Neuronal stem cell (in vitro differentiated cells): ENCODE results near the gene NSF.

Experiments used
- DNase-seq: peaks from one replicate; pipeline ENCODE4 v3.0.0-alpha.2; 2013; ENCODE audit warnings: low spot score
- H2AFZ ChIP-seq: one replicate; pipeline ENCODE4 v1.6.1; 2013; ENCODE audit warnings: mild to moderate bottlenecking, low read length, inconsistent platforms
- H2AK5ac ChIP-seq: 2 replicates; pipeline ENCODE4 v1.6.1; 2013; ENCODE audit warnings: low read depth, mild to moderate bottlenecking, inconsistent platforms, low read length, moderate library complexity, mixed read lengths
- H2BK120ac ChIP-seq: 2 replicates; pipeline ENCODE4 v1.6.1; 2013; ENCODE audit warnings: low read depth, mild to moderate bottlenecking, inconsistent platforms, low read length, moderate library complexity, mixed read lengths
- H2BK12ac ChIP-seq: one replicate; pipeline ENCODE4 v1.6.1; 2013; ENCODE audit warnings: low read length, inconsistent platforms
- H2BK15ac ChIP-seq: 2 replicates; pipeline ENCODE4 v1.6.1; 2013; ENCODE audit warnings: mild to moderate bottlenecking, low read length, inconsistent platforms, mixed read lengths
- H2BK5ac ChIP-seq: one replicate; pipeline ENCODE4 v1.6.1; 2013; ENCODE audit warnings: inconsistent platforms, mild to moderate bottlenecking, low read length, moderate library complexity
- H3K14ac ChIP-seq: one replicate; pipeline ENCODE4 v1.6.1; 2013; ENCODE audit warnings: low read length, inconsistent platforms
- H3K18ac ChIP-seq: 2 replicates; pipeline ENCODE4 v1.6.1; 2013; ENCODE audit warnings: low read length, inconsistent platforms
- H3K23ac ChIP-seq: 2 replicates; pipeline ENCODE4 v1.6.1; 2013; ENCODE audit warnings: low read depth, mild to moderate bottlenecking, mixed read lengths, low read length, inconsistent platforms; ENCODE audit not compliant: poor library complexity
- H3K27ac ChIP-seq: replicated peaks from 3 replicates; pipeline ENCODE4 v1.5.1; 2013; ENCODE audit warnings: low read length, inconsistent platforms
- H3K27me3 ChIP-seq, 3 experiments: 2 replicates each; pipeline ENCODE4 v1.6.1; 2013; ENCODE audit warnings: low read length in 3 of 3, mild to moderate bottlenecking in 2 of 3, inconsistent platforms in 1 of 3, low read depth in 1 of 3, mixed read lengths in 1 of 3, moderate library complexity in 1 of 3; ENCODE audit not compliant: control insufficient read depth in 3 of 3, insufficient read depth in 3 of 3
- H3K36me3 ChIP-seq, 2 donors: replicated peaks in 1 of 2; 2 replicates each; pipeline ENCODE4 v1.6.1; 2013; ENCODE audit warnings: low read length in 2 of 2; ENCODE audit not compliant: control insufficient read depth in 2 of 2, insufficient read depth in 2 of 2
- H3K4ac ChIP-seq: 2 replicates; pipeline ENCODE4 v1.6.1; 2013; ENCODE audit warnings: inconsistent platforms, mild to moderate bottlenecking, low read length, moderate library complexity
- H3K4me1 ChIP-seq, 2 donors: 1 replicate in 1 of 2; 2 replicates in 1 of 2; pipeline ENCODE4 v1.6.1; 2013; ENCODE audit warnings: low read length in 2 of 2, low read depth in 1 of 2; ENCODE audit not compliant: control insufficient read depth in 2 of 2, insufficient read depth in 1 of 2
- H3K4me2 ChIP-seq: one replicate; pipeline ENCODE4 v1.6.1; 2013; ENCODE audit warnings: mild to moderate bottlenecking, low read length, inconsistent platforms; ENCODE audit not compliant: insufficient read depth, poor library complexity, severe bottlenecking
- H3K4me3 ChIP-seq, 2 donors: 2 replicates each; pipeline ENCODE4 v1.5.1; 2013; ENCODE audit warnings: low read length in 2 of 2, mild to moderate bottlenecking in 2 of 2, inconsistent platforms in 1 of 2, moderate library complexity in 1 of 2
- H3K79me1 ChIP-seq: one replicate; pipeline ENCODE4 v1.6.1; 2013; ENCODE audit warnings: low read depth, mild to moderate bottlenecking, inconsistent platforms, low read length, moderate library complexity
- H3K9ac ChIP-seq: one replicate; pipeline ENCODE4 v1.6.1; 2013; ENCODE audit warnings: mild to moderate bottlenecking, low read depth, low read length, inconsistent platforms; ENCODE audit not compliant: poor library complexity
- H3K9me3 ChIP-seq, 2 donors: replicated peaks in 1 of 2; 2 replicates each; pipeline versions ENCODE3 to v1.6.1; 2013; ENCODE audit warnings: low read length in 2 of 2, mild to moderate bottlenecking in 2 of 2, inconsistent platforms in 1 of 2, low read depth in 1 of 2, mixed read lengths in 1 of 2, moderate library complexity in 1 of 2; ENCODE audit not compliant: control insufficient read depth in 2 of 2, insufficient read depth in 1 of 2
- H4K8ac ChIP-seq: one replicate; pipeline ENCODE4 v1.6.1; 2013; ENCODE audit warnings: low read depth, mild to moderate bottlenecking, inconsistent platforms, low read length, moderate library complexity
- H4K91ac ChIP-seq: one replicate; pipeline ENCODE4 v1.6.1; 2013; ENCODE audit warnings: low read length, low read depth, mild to moderate bottlenecking, inconsistent platforms; ENCODE audit not compliant: poor library complexity
- WGBS, 2 donors: extraction: QIAGEN DNeasy Blood & Tissue Kit; methylation state at CpG; one replicate each; pipeline ENCODE4 v1.1.7; 2013; ENCODE audit warnings: missing lambda C conversion rate in 2 of 2, mixed read lengths in 1 of 2; ENCODE audit not compliant: insufficient read length in 2 of 2, insufficient replicate concordance in 1 of 2; ENCODE audit errors: extremely low coverage in 2 of 2; 5-methylcytosine and 5-hydroxymethylcytosine counted together

The NSF gene

DNA sequence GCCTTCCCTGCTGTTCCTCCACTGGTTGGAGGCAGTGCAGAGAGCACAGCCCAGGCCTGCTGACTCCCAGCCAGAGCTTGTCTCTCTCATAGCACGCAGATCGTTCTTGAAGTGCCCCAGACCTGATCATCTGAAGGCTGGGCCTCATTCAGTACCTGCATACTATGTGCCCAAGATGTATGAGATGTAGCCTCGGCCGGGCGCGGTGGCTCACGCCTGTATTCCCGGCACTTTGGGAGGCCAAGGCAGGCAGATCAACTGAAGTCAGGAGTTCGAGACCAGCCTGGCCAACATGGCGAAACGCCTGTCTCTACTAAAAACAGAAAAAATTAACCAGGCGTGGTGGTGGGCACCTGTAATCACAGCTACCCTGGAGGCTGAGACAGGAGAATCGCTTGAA, 197.0 kb downstream of the NSF start:
- H4K8ac ChIP-seq, result no peak overlapping the region
- H2AFZ ChIP-seq, result no peak overlapping the region
- peak overlapping the region; percentile 40 for H2AK5ac ChIP-seq
- no peak overlapping the region for H2BK15ac ChIP-seq
- peaks cover 4% of the 10 kb centered on the region in 2 donors for H3K9me3 ChIP-seq
- H2BK12ac ChIP-seq, result peak overlapping the region; percentile 2
- no peak overlapping the region for H2BK120ac ChIP-seq
- H3K4me1 ChIP-seq, result peaks cover 13 to 15% of the 10 kb centered on the region in 2 donors
- no peak overlapping the region for H4K91ac ChIP-seq
- no CpG with 5 or more reads among the region's 13 CpGs for WGBS, 2 donors
- peak overlapping the region; percentile 24 for H3K18ac ChIP-seq
- no peak overlapping the region for H3K23ac ChIP-seq
- H2BK5ac ChIP-seq, result no peak overlapping the region
- no peak overlapping the region for H3K4me2 ChIP-seq
- no peak overlapping the region for H3K4me3 ChIP-seq
- H3K36me3 ChIP-seq, result peaks cover 0 to 8% of the 10 kb centered on the region in 2 donors
- H3K9ac ChIP-seq, result no peak overlapping the region
- peaks cover 0 to 6% (median 0%) of the 10 kb centered on the region in 3 experiments for H3K27me3 ChIP-seq
- no peak overlapping the region for H3K14ac ChIP-seq
- no peak overlapping the region for H3K4ac ChIP-seq
- no peak overlapping the region for H3K27ac ChIP-seq
- H3K79me1 ChIP-seq, result no peaks in the 10 kb centered on the region
- no peak for DNase-seq

DNA sequence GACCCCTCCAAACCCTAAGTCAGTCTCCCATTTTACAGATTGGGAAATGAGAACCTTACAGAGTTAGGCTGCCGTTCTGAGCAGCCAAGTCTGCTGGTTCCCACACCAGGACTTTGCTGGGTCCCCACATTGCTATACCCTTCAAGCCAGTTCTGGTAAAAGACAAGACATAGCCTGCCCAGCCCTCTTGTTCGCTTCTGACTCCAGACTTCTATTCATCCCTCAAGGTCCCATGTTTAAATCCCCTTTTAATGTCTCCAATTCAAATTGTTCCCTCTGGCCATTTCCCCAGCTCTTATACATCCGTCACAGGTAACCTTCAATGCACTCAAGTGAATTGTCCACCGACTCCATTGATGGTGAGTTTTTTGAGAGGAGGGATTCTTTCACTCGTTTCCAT, 197.8 kb downstream of the NSF start:
- Histone ChIP-seq H3K4me2 (no peak overlapping the region), H3K4ac (no peak overlapping the region), H3K14ac (no peak overlapping the region), H3K4me1 (peaks cover 13 to 15% of the 10 kb centered on the region in 2 donors), H2AFZ (no peak overlapping the region), H2AK5ac (no peak overlapping the region), H3K23ac (no peak overlapping the region), H3K36me3 (peaks cover 0 to 8% of the 10 kb centered on the region in 2 donors), H2BK12ac (no peak overlapping the region), H4K8ac (no peak overlapping the region), H4K91ac (no peak overlapping the region), H3K4me3 (no peak overlapping the region), H2BK5ac (no peak overlapping the region), H3K18ac (no peak overlapping the region), H3K27me3 (peaks cover 0 to 6% (median 0%) of the 10 kb centered on the region in 3 experiments), H3K27ac (no peak overlapping the region), H2BK15ac (no peak overlapping the region), H3K9ac (no peak overlapping the region), H2BK120ac (no peak overlapping the region), H3K9me3 (peaks cover 4% of the 10 kb centered on the region in 2 donors), H3K79me1 (no peaks in the 10 kb centered on the region)
- WGBS, 2 donors, result no CpG with 5 or more reads among the region's 5 CpGs
- DNase-seq, result no peak

DNA sequence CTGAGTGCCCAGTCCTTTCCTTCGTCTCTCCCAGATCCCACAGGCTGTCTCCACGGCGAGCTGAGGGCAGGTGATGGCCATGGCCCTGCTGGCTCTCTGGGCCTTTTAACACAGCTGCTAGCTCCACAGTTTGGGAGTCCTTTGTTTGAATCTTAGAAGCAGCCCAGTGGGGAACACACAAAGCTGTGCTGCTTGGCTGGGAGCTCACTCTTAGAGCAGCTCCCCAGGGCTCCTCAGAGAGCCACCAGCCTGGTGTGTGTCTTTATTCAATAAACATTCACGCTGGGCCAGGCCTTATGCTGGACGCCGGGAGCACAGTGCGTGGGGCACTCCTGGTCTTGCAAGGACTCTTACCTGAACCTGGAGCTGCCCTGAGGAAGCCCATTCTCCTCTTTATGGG, 198.3 kb downstream of the NSF start:
- no peak overlapping the region for H3K18ac ChIP-seq
- peaks cover 13 to 15% of the 10 kb centered on the region in 2 donors for H3K4me1 ChIP-seq
- no peak overlapping the region for H3K9ac ChIP-seq
- H3K4me3 ChIP-seq, result no peak overlapping the region
- H2AK5ac ChIP-seq, result no peak overlapping the region
- no peak overlapping the region for H3K4me2 ChIP-seq
- H2BK120ac ChIP-seq, result no peak overlapping the region
- H3K79me1 ChIP-seq, result no peaks in the 10 kb centered on the region
- peaks cover 0 to 6% (median 0%) of the 10 kb centered on the region in 3 experiments for H3K27me3 ChIP-seq
- no peak overlapping the region for H3K4ac ChIP-seq
- H2BK12ac ChIP-seq, result no peak overlapping the region
- no peak overlapping the region for H4K8ac ChIP-seq
- H3K9me3 ChIP-seq, result peaks cover 4% of the 10 kb centered on the region in 2 donors
- no peak overlapping the region for H3K27ac ChIP-seq
- no peak overlapping the region for H3K14ac ChIP-seq
- no peak for DNase-seq
- H2BK5ac ChIP-seq, result no peak overlapping the region
- no peak overlapping the region for H3K23ac ChIP-seq
- H4K91ac ChIP-seq, result no peak overlapping the region
- whole genome bisulfite sequencing, 2 donors, result no CpG with 5 or more reads among the region's 7 CpGs
- H2BK15ac ChIP-seq, result no peak overlapping the region
- H3K36me3 ChIP-seq, result peaks cover 0 to 8% of the 10 kb centered on the region in 2 donors
- H2AFZ ChIP-seq, result no peak overlapping the region

DNA sequence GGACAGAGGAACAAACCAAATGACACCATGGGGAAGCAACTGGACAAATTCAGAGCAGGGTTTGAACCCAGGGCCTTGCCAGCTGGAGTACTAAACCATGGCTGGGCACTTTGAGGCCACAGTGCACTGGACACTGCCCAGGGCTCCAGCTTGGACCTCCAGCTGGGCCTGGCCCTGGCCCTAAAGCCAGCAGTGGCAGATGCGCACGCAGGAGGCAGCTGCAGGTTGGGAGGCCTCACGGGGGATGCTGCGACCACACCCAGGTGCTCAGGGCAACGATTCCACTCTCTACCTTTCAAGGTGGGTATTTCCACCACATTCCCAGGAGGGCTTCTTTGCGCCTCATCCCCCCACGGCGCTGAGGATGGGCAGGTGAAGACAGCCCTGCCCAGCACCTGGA, 199.1 kb downstream of the NSF start:
- Histone ChIP-seq H3K9ac (no peak overlapping the region), H3K27me3 (peaks cover 0 to 6% (median 0%) of the 10 kb centered on the region in 3 experiments), H3K18ac (peak overlapping the region; percentile 40), H2AFZ (no peak overlapping the region), H3K36me3 (peaks cover 0 to 8% of the 10 kb centered on the region in 2 donors), H4K8ac (no peak overlapping the region), H2AK5ac (no peak overlapping the region), H3K4me3 (no peak overlapping the region), H3K27ac (no peak overlapping the region), H3K9me3 (peaks cover 4% of the 10 kb centered on the region in 2 donors), H2BK12ac (no peak overlapping the region), H3K4ac (no peak overlapping the region), H3K4me2 (no peak overlapping the region), H2BK120ac (no peak overlapping the region), H3K79me1 (no peaks in the 10 kb centered on the region), H2BK15ac (no peak overlapping the region), H3K4me1 (peaks cover 13 to 15% of the 10 kb centered on the region in 2 donors), H3K23ac (no peak overlapping the region), H3K14ac (no peak overlapping the region), H2BK5ac (no peak overlapping the region), H4K91ac (no peak overlapping the region)
- no CpG with 5 or more reads among the region's 8 CpGs for WGBS, 2 donors
- no peak for DNase-seq
